WTC11 (cell line): Measurements from ENCODE around the gene C5orf63.

Experiments
- CTCF ChIP-seq: fragments of 200-600 bp; IDR thresholded peaks from 2 replicates; pipeline ENCODE4 v1.8.0; 2022; ENCODE audit warnings: antibody characterized with exemption
- FOXP4 ChIP-seq: sonication (generic); formaldehyde crosslinking; IDR thresholded peaks from 2 replicates; pipeline ENCODE4 v1.8.0; 2022; ENCODE audit warnings: mild to moderate bottlenecking, missing genetic modification reagents
- MAX ChIP-seq: sonication (generic); formaldehyde crosslinking; IDR thresholded peaks from 2 replicates; pipeline ENCODE4 v1.8.0; 2022; ENCODE audit warnings: mild to moderate bottlenecking, missing genetic modification reagents
- TF ChIP-seq, protein P1 (sequence below): sonication (generic); formaldehyde crosslinking; conservative IDR thresholded peaks from 2 replicates; pipeline ENCODE4 v1.8.1; 2022; ENCODE audit warnings: mild to moderate bottlenecking, missing genetic modification reagents

GRCh38 chr5:127040796-127041520 is 32.3 kb downstream of the C5orf63 start:
- TF ChIP-seq CTCF (no peak), MAX (no peak), FOXP4 (CRISPR knock-in tag) (0 out of 2 replicates have a peak, but pooled peaks have one; percentile 51)
- TF ChIP-seq, protein P1, sequence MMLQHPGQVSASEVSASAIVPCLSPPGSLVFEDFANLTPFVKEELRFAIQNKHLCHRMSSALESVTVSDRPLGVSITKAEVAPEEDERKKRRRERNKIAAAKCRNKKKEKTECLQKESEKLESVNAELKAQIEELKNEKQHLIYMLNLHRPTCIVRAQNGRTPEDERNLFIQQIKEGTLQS: no peak
